Smooth muscle cell (in vitro differentiated cells): ENCODE results near the gene SLC6A11. TPM values are rescaled to one million over a fixed set of nuclear protein-coding genes. Genes with fewer than 3 reads are reported as not detected.

Experiments used
- DNase-seq: peaks from one replicate; lab custom pipeline; 2025; ENCODE audit not compliant: unreplicated experiment; lab: John Stamatoyannopoulos, UW
- H2AFZ ChIP-seq: fragments of 200-600 bp; sonication (generic); 2 replicates; pipeline ENCODE4 v1.6.0; 2016; ENCODE audit warnings: antibody characterized with exemption, low read depth, mild to moderate bottlenecking
- H3F3A ChIP-seq: fragments of 200-600 bp; sonication (generic); 2 replicates; pipeline ENCODE4 v1.6.0; 2017; ENCODE audit warnings: antibody characterized with exemption, low read depth
- H3K27ac ChIP-seq: fragments of 200-600 bp; sonication (generic); 2 replicates; pipeline ENCODE4 v1.5.1; 2016; ENCODE audit warnings: low read depth, mild to moderate bottlenecking
- H3K27me3 ChIP-seq: fragments of 200-600 bp; sonication (generic); 2 replicates; pipeline ENCODE4 v1.6.1; 2016; ENCODE audit warnings: low read depth, mild to moderate bottlenecking
- H3K36me3 ChIP-seq: fragments of 200-600 bp; sonication (generic); 2 replicates; pipeline ENCODE4 v1.5.1; 2016; ENCODE audit warnings: low read depth
- H3K4me1 ChIP-seq: fragments of 200-600 bp; sonication (generic); 2 replicates; pipeline ENCODE4 v1.5.1; 2016; ENCODE audit warnings: low read depth
- H3K4me2 ChIP-seq: fragments of 200-600 bp; sonication (generic); 2 replicates; pipeline ENCODE4 v1.6.0; 2016; ENCODE audit warnings: mild to moderate bottlenecking
- H3K4me3 ChIP-seq: fragments of 200-600 bp; sonication (generic); 2 replicates; pipeline ENCODE4 v1.5.1; 2016; ENCODE audit warnings: mild to moderate bottlenecking
- H3K79me2 ChIP-seq: fragments of 200-600 bp; sonication (generic); 2 replicates; pipeline ENCODE4 v1.6.0; 2016; ENCODE audit warnings: low read depth, mild to moderate bottlenecking
- H3K9ac ChIP-seq: fragments of 200-600 bp; sonication (generic); 2 replicates; pipeline ENCODE4 v1.6.0; 2016; ENCODE audit warnings: low read depth
- H3K9me3 ChIP-seq: fragments of 200-600 bp; sonication (generic); replicated peaks from 2 replicates; pipeline ENCODE4 v1.5.1; 2016; ENCODE audit warnings: low read depth
- H4K20me1 ChIP-seq: fragments of 200-600 bp; sonication (generic); 2 replicates; pipeline ENCODE4 v1.6.0; 2016; ENCODE audit warnings: low read depth
- WGBS: methylation state at CpG from one replicate; pipeline ENCODE4 v1.1.7; 2016; ENCODE audit warnings: low lambda C conversion rate; 5-methylcytosine and 5-hydroxymethylcytosine counted together
- polyA plus RNA-seq: library from polyadenylated mRNA; unstranded; fragments of >200 nt; fragmentation: Nextera tagmentation; extraction: Ambion mirVana; gene quantifications from 2 replicates; pipeline ENCODE4 v1.2.1, GENCODE V29; 2016
- total RNA-seq: library from RNA; depleted of rRNA; stranded (reverse); fragments of >200 nt; gene quantifications from 2 replicates; pipeline ENCODE4 v1.2.3, GENCODE V29; 2014
- TF ChIP-seq, protein P1 (sequence below): fragments of 200-600 bp; sonication (generic); IDR thresholded peaks from 2 replicates; pipeline ENCODE4 v1.5.1; 2017; ENCODE audit warnings: borderline replicate concordance, mild to moderate bottlenecking, antibody characterized with exemption; ENCODE audit not compliant: insufficient read depth, poor library complexity, severe bottlenecking

The SLC6A11 gene
- total and polyA plus RNA-seq, 2 experiments from 2014 or later = not detected

DNA sequence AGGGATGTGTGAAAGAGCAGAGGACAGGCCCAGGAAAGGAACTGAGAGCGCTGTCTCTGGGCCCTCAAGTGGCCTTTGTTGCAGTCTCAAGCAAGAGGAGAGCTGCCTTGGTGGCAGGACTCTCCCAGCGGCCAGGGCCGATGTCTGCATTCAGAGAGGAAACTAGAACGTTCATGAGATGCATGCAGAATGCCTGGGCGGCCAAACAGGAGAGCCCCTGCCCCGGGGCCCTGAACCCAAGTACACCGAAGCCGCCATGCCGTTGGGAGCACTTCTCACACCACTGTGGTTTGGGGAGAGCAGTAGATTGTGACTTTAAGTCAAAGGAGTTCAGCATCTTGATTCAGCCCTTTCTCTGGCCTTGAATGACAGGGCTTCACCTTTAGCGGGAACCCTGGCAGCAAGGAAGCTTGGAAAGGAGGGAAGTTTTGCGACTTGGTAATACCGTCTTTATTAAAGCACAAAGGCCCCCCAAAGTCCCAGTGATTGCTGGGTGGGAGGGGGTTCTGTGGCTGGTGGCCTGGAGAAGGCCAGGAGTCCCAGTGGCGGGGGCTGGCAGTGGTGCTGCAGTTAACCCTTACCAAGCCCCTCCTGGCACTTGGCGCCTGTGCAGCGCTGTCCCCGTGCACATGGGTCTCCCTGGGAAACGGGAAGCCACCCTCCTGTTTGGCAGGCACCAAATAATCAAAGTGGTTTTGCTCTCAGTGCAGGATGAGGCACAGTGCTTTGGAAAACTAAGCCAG, 36.2 kb downstream of the SLC6A11 start:
- Histone ChIP-seq H3K9ac (no peak overlapping the region), H3K27ac (no peak overlapping the region), H3K4me1 (no peaks in the 10 kb centered on the region), H3K4me2 (no peak overlapping the region), H3K36me3 (no peaks in the 10 kb centered on the region), H2AFZ (no peak overlapping the region), H3K4me3 (no peak overlapping the region), H3K79me2 (no peaks in the 10 kb centered on the region), H4K20me1 (no peaks in the 10 kb centered on the region), H3F3A (no peaks in the 10 kb centered on the region), H3K9me3 (no peaks in the 10 kb centered on the region), H3K27me3 (peaks cover 15% of the 10 kb centered on the region)
- TF ChIP-seq, protein P1, sequence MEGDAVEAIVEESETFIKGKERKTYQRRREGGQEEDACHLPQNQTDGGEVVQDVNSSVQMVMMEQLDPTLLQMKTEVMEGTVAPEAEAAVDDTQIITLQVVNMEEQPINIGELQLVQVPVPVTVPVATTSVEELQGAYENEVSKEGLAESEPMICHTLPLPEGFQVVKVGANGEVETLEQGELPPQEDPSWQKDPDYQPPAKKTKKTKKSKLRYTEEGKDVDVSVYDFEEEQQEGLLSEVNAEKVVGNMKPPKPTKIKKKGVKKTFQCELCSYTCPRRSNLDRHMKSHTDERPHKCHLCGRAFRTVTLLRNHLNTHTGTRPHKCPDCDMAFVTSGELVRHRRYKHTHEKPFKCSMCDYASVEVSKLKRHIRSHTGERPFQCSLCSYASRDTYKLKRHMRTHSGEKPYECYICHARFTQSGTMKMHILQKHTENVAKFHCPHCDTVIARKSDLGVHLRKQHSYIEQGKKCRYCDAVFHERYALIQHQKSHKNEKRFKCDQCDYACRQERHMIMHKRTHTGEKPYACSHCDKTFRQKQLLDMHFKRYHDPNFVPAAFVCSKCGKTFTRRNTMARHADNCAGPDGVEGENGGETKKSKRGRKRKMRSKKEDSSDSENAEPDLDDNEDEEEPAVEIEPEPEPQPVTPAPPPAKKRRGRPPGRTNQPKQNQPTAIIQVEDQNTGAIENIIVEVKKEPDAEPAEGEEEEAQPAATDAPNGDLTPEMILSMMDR = no peak
- WGBS = 86% methylated on average over 17 of the region's 17 CpGs
- DNase-seq = no peak

DNA sequence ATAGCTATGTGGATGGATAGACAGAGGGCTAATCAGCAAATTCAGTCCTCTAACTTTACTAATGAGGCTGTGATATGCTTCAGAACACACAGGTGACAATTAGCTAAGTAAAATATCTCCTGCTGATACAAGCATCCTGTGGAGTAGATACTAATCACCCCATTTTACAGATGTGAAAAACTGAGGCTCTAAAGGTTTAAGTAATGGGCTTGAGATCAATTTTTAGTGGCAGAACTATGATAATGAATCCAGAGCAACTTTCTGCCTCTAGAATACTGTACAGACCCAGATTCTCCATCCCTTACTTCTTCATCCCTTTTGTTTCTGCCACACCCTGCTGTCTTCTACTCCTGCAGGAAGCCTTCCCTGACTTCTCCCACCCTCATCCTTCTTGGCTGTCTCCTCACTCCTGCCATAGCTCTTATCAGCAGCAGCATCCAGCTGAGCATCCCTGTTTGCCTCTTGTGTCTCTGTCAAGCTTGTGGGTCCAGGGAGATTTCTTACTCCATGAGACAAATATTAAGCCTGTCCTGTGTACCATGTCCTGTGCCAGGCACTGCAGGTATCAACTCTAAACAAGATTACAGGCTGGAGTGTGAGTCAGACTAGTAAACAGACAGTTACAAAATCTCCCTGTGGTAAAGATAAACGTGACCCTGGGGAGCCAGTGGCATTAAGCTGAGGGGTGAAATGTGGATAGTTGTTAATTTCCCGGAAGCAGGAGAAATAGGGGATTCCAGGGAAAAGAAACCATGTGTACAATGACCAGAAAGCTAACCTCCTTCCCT, 39.2 kb downstream of the SLC6A11 start:
- 51% methylated on average over 2 of the region's 2 CpGs for WGBS
- Histone ChIP-seq H3K27ac (no peak overlapping the region), H3K36me3 (no peaks in the 10 kb centered on the region), H3K27me3 (peaks cover 4% of the 10 kb centered on the region), H3F3A (no peaks in the 10 kb centered on the region), H3K4me3 (no peak overlapping the region), H2AFZ (no peak overlapping the region), H3K79me2 (no peaks in the 10 kb centered on the region), H3K9ac (no peak overlapping the region), H3K4me2 (no peak overlapping the region), H3K4me1 (no peaks in the 10 kb centered on the region), H3K9me3 (no peaks in the 10 kb centered on the region), H4K20me1 (no peaks in the 10 kb centered on the region)
- TF ChIP-seq, protein P1 = no peak
- no peak for DNase-seq

DNA sequence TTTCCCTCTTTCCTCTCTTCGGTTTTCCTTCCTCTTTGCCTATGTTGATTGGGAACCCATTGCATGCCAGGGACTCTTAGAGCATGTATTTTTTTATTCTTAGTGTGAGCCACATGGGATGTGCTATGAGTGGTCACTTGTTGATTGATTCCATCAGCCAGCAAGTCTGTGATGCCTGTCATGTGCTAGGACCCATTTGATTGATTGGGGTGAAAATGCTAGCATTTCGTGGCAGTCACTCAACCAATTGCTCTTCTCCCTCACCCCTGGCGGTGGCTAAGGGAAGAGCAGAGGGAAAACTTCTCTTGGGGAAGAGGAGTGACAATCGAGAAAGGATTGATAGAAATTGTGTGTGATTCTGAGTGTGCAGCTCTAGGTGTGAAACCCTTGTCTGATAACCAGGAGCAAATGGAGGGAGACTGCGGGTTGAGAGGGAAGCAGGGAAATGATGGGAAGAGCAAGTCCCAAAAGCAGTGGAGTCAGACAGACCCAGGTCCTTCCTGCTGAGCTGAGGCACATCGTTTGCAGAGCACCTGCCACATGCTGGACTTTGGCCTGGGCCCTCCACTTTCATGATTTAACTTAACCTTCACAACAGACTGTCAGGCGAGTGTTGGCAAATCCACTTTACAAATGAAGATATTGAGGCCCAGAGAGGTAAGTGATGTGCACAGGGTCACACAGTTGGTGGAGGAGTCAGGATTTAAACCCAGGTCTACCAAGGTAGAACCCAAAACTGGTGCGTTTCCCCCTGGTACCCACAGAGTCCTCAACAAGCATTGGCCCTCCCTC, 40.0 kb downstream of the SLC6A11 start:
- Histone ChIP-seq H3K9me3 (no peaks in the 10 kb centered on the region), H4K20me1 (no peaks in the 10 kb centered on the region), H3K27ac (no peak overlapping the region), H2AFZ (no peak overlapping the region), H3K9ac (no peak overlapping the region), H3K27me3 (peaks cover 4% of the 10 kb centered on the region), H3K4me1 (no peaks in the 10 kb centered on the region), H3K4me2 (no peak overlapping the region), H3K79me2 (no peaks in the 10 kb centered on the region), H3K36me3 (no peaks in the 10 kb centered on the region), H3K4me3 (no peak overlapping the region), H3F3A (no peaks in the 10 kb centered on the region)
- WGBS = 50% methylated on average over 8 of the region's 8 CpGs
- no peak for DNase-seq
- TF ChIP-seq, protein P1 = peak; percentile 36
